ENCODE results near the gene FLNB.
A peak's percentile ranks its signal among the peaks of the same experiment; 100 is the strongest.
"Not testable (repeated sequence)": the region's sequence is repeated elsewhere in the genome, so short reads cannot be mapped to it uniquely, and the experiment has no call there.

The FLNB gene

GRCh38 chr3:58190882-58191281 lies 182.7 kb downstream of the FLNB start:
- DNase-seq, result no peak

GRCh38 chr3:58191361-58191991 lies 183.3 kb downstream of the FLNB start:
- no peak for DNase-seq

- DNase-seq, result no peak
Measured at GRCh38 chr3:58192069-58192468, 183.8 kb downstream of the FLNB start.

GRCh38 chr3:58193682-58194407 lies 185.6 kb downstream of the FLNB start:
- no peak for DNase-seq

GRCh38 chr3:58197588-58197987 lies 189.4 kb downstream of the FLNB start:
- no peak for DNase-seq

- DNase-seq, result no peak
Measured at GRCh38 chr3:58198362-58198761, 190.1 kb downstream of the FLNB start.

- no peak for DNase-seq
Measured at GRCh38 chr3:58198804-58199203, 190.6 kb downstream of the FLNB start.

- no peak for DNase-seq
Measured at GRCh38 chr3:58200121-58200709, 192.0 kb downstream of the FLNB start.

GRCh38 chr3:58200846-58201355 lies 192.7 kb downstream of the FLNB start:
- no peak for DNase-seq

- DNase-seq, result not testable (repeated sequence)
Measured at GRCh38 chr3:58201451-58201850, 193.2 kb downstream of the FLNB start.

GRCh38 chr3:58202917-58203360 lies 194.7 kb downstream of the FLNB start:
- DNase-seq, result no peak

- no peak for DNase-seq
Measured at GRCh38 chr3:58203541-58203940, 195.3 kb downstream of the FLNB start.

GRCh38 chr3:58204720-58205119 lies 196.5 kb downstream of the FLNB start:
- DNase-seq, result no peak

- DNase-seq, result no peak
Measured at GRCh38 chr3:58205981-58206380, 197.8 kb downstream of the FLNB start.

- DNase-seq, result no peak
Measured at GRCh38 chr3:58206406-58207011, 198.3 kb downstream of the FLNB start.

- DNase-seq, result no peak
Measured at GRCh38 chr3:58207954-58208353, 199.7 kb downstream of the FLNB start.

- DNase-seq, result no peak
Measured at GRCh38 chr3:58209933-58210332, 201.7 kb downstream of the FLNB start.

- DNase-seq, result no peak
Measured at GRCh38 chr3:58210761-58211460, 202.7 kb downstream of the FLNB start, which contains the start of gene DNASE1L3. DNASE1L3 (minus strand) TSS chr3:58210972; CDS start chr3:58210906, 66 bp downstream.

GRCh38 chr3:58214484-58215316 lies 206.5 kb downstream of the FLNB start:
- peak; percentile 38 for DNase-seq

- no peak for DNase-seq
Measured at GRCh38 chr3:58215317-58216025, 207.2 kb downstream of the FLNB start.
